GM18909 (cell line): ENCODE data around the gene DPYD.

Source experiments
- ATAC-seq: cut with Tn5 transposase; IDR thresholded peaks from one replicate; pipeline ENCODE4 v1.9.1; 2021; ENCODE audit warnings: mild to moderate bottlenecking; ENCODE audit not compliant: unreplicated experiment, poor library complexity

The DPYD gene

GRCh38 chr1:97090725-97091124 is 830.1 kb downstream of the DPYD start:
- no peak for ATAC-seq

DNA sequence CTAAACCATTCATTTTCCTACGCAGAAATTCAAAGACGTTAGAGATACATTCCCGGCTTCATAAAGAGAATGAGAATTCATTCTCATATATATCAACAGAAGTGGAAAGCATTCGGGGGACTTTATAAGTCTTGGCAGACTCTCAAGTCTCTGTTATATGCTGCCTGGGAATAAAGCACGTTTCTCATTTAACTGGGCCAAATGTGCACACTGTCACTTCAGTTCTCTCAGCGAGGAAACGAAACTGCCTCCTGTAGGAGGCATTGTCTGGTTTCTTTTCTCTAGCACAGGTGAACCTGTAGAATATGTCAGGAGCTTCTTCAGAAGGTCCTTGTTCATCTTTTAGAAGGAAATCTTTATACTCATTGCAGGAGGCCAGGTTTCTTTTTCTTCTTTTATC is 831.7 kb downstream of the DPYD start:
- ATAC-seq, result no peak

- ATAC-seq, result no peak
Measured at GRCh38 chr1:97088391-97088790, 832.4 kb downstream of the DPYD start.

GRCh38 chr1:97084546-97084945 is 836.3 kb downstream of the DPYD start:
- no peak for ATAC-seq

- no peak for ATAC-seq
Measured at GRCh38 chr1:97082160-97082848, 838.5 kb downstream of the DPYD start.

DNA sequence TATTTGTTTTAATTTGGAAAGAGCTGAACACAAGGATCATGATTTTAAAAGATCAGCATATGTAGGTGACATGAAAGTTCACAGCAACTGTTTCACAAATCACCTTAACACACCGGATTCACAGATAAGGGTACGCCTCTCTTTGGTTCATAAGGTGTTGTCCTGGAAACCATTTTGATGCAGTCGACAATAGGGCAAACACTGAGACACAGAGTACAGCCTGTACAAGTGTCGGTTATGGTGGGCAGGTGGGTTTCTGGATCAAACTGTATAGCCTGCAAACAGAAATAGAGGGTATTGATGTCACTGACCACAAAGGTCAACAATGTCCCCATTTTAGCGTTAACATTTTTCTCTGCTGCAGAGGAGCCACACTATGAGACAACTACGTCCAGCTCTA is 842.0 kb downstream of the DPYD start:
- ATAC-seq, result no peak

DNA sequence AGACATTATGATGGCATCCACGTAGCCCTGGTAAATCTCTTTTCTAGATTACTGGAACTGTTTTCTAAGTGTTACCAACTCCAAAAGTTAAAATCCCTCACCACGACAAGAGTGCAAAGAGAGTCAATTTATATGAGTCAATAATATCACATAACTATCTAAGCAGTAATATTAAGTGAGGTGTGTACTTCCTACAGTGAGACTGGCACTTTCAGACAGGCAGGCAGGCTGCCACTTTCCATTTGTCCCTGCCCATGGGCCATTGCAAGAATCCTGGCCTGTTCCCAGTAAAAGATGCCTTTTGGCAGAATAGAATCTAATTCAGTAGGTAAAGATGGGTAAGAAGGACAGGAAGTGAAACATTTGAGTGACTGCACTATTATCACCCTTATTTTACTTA is 843.6 kb downstream of the DPYD start:
- ATAC-seq, result no peak

GRCh38 chr1:97074771-97075170 is 846.1 kb downstream of the DPYD start:
- ATAC-seq, result no peak

DNA sequence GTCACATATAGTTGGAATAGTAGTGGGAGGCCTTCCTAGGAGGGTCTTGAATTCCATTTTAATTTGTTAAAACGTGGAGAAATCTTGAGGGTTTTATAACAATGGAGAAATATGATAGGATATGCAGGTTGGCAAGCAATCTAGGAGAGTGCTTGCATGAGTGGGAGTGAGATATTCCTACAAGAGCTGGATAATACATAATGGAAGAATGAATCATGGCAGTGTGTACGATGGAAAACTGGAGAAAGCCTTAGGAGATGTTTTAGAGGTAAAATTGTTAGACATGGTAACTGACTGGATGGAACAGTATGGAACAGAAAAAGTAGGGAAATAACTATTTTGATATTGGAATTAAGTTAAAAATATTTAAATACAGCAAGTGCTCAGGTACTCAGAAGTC is 846.9 kb downstream of the DPYD start:
- ATAC-seq, result no peak

DNA sequence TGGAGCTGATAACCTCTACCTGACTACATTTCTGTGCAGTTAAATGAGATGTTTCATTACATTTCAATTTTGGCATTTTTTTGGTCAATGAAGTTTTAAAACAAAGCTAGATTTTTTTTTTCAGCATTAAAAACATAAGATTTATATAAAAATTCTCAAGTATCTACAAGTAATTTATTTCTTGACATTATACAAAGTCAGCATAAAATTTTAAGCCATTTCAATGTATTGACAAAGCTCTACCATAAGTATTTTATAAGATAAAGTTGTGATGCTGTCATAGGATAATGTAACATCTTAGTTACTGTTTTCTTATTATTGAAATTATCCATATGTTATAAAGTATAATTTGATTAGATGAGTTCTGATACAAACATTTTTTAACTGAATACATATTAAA is 847.7 kb downstream of the DPYD start:
- no peak for ATAC-seq

- ATAC-seq, result no peak
Measured at GRCh38 chr1:97071173-97071572, 849.7 kb downstream of the DPYD start.

DNA sequence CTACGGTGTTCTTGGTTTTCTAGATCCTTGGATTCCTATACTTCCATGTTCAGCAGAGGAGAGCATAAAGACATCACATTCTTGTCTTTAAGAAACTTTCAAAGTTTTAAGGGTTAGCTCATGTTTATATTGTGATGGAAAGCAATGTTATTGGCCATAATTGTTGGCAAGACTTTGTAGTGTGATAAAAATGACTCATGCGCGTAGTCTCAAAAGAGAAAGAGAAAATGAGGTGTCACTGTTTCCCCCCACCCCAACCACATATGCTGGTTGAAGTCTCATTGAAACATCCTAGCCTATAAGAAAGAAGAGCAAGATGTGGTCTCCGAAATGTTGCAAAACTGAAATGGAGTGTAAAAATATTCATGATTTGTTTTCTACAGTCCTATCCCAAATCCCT is 850.5 kb downstream of the DPYD start:
- no peak for ATAC-seq

GRCh38 chr1:97069312-97069711 is 851.5 kb downstream of the DPYD start:
- ATAC-seq, result no peak

DNA sequence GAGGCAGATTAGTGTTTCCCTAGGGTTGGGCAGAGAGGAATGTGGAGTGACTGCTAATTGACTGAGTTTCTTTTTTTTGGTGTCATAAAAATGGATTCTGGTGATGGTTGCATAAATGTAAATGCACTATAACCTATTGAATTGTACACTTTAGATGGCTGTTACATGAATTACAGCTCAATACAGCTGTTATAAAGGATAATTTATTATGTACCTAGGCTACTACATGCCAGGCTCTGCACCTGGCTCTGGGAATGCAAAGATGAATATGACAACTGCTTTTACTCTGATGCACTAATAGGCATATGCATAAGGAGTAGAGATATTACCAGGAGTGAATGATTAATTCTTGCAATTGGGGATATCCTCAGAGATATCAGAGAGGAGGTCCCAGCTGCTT is 854.0 kb downstream of the DPYD start:
- no peak for ATAC-seq

GRCh38 chr1:97063532-97063931 is 857.3 kb downstream of the DPYD start:
- no peak for ATAC-seq

DNA sequence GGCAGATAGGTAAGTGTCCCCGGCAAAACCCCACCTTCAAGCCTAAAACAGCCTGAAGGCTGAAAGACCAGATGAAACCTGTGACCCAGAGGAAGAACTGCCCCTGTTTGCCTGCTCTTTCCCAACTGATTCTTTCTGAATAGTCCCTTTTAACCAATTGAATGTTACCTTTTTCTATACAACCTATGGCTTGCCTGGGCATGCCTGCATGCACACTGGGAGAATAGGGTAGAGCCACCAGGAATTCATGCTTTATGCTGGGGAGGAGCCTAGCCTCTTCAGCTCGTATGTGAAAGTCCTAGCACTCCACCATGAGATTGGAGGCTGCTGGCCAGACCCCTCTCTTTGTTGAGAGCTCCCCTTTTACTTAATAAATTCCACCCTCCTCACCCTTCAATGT is 859.2 kb downstream of the DPYD start:
- no peak for ATAC-seq

GRCh38 chr1:97056386-97056785 is 864.4 kb downstream of the DPYD start:
- ATAC-seq, result no peak

- ATAC-seq, result no peak
Measured at GRCh38 chr1:97053268-97053667, 867.6 kb downstream of the DPYD start.

- no peak for ATAC-seq
Measured at GRCh38 chr1:97051823-97052222, 869.0 kb downstream of the DPYD start.

DNA sequence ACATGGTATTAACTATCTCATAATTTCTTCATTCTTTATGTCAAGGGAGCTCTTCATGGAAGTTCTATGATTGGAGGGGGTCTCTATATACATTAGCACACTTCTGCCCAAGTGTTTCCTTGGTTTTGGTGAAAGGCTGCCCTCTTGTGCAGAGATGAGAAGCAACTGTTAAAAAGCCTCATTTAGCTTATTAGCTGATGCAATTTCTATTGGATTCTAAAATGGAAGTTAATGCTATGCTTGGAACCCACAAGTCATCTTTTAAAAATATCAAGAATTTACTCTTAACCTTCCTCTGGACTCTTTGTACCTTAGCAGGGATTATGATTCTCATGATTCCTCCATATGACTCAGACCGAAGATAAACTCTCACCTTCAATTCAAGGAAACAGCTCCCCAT is 870.3 kb downstream of the DPYD start:
- no peak for ATAC-seq

DNA sequence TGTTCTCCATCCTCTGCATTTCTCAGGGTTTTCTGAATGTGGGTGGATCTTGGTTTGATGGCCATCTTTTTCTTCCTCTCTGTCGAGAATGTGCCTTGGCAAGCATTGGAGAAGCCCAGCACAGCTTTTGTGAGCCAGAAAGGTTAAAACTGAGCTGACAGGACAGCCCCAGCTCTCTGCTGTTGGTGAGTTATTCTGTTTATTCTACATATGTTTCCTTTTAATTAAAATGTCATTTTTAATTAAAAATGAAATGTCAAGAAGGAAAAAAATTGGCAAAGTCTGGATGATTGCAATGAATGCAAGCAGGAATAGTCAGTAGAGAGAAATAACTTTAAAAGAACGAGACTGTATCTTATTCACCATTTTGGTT is 873.4 kb downstream of the DPYD start:
- ATAC-seq, result no peak

GRCh38 chr1:97046765-97047420 is 873.9 kb downstream of the DPYD start:
- no peak for ATAC-seq
